GM18499 (cell line): ENCODE measurements around the gene MET.

Source experiments
- ATAC-seq: cut with Tn5 transposase; IDR thresholded peaks from one replicate; pipeline ENCODE4 v1.9.1; 2021; ENCODE audit warnings: moderate number of reproducible peaks; ENCODE audit not compliant: insufficient read depth, unreplicated experiment

The MET gene

DNA sequence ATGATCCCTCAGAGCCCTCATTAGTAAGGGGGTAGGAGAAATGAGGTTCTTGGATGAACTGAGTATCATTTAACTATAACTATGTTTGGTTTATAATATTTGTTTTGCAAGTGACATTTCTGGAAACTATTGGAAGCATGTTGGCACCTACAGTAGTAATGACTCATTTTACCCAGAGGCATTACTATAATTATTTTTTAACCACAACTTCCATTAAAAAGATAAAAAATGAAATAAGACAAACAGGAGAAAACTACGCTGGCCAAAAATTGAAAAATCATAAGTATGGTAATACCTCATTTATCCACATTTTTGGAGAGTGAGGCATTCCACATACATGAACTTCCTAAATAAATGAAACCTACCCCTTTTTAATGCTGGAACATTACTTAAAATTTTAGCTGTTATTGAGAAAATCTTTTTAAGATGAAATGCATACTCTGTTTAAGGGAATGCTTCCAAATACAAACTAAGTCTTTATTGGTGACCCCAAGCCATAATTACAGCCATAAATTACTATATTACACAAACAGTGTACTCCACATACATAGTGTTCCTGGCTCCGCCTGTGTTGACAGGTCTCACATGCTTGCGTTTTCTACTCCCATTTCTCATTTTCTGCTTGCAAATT is 105.8 kb downstream of the MET start:
- ATAC-seq = no peak

GRCh38 chr7:116779216-116779615 is 107.2 kb downstream of the MET start:
- no peak for ATAC-seq

GRCh38 chr7:116779931-116780330 is 107.9 kb downstream of the MET start:
- no peak for ATAC-seq

DNA sequence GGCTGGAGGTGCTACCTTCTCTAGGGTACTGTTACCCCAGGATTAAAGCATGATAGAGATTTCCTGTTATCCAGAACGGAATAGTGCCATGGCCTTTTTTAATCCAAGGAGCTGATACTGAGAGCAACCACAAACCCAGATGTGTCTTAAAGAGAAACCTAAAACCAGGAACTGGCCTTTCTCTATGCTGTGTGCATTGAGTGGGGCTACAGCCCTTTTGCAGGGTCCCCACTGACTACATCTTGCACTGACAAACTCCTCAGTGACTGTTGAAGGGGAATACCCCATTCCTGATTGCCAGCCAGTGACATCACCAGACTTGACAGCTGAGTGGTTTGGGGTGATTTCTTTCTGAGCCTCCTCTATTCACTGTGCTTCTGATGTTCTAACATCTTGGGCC is 108.5 kb downstream of the MET start:
- ATAC-seq = no peak

DNA sequence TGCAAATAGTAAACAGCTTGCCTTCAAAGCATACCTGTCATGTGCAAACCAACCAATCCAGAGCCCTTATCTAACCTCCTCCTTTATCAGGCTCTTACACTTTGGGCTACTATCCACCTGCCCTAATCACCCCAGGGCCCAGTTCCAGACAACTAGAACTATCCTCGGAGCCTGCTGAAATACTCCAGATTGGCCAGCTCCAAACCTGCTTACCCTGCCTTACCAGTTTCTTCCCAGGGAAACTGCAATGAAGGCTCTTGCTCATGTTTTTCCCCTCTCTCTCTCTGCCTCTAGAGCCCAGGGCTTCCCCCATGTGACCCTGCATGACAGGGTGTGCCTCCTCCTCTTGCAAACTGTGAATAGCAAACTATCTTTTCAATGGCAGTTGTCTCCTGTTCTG is 109.0 kb downstream of the MET start:
- ATAC-seq = no peak

DNA sequence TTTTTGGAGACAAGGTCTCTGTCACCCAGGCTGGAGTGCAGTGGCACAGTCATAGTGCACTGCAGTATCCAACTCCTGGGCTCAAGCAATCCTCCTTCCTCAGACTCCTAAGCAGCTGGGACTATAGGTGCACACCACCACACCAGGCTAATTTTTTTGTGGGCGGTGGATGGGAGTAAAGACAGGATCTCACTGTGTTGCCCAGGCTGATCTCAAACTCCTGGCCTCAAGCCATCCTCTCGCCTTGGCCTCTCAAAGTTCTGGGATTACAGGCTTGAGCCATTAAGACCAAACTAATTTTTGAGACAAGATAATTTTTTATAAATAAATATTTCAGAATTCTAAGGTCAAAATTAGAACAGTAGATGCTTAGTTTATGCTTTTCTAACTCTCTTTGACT is 109.6 kb downstream of the MET start:
- no peak for ATAC-seq

- ATAC-seq = no peak
Measured at GRCh38 chr7:116782177-116782711, 110.2 kb downstream of the MET start.

DNA sequence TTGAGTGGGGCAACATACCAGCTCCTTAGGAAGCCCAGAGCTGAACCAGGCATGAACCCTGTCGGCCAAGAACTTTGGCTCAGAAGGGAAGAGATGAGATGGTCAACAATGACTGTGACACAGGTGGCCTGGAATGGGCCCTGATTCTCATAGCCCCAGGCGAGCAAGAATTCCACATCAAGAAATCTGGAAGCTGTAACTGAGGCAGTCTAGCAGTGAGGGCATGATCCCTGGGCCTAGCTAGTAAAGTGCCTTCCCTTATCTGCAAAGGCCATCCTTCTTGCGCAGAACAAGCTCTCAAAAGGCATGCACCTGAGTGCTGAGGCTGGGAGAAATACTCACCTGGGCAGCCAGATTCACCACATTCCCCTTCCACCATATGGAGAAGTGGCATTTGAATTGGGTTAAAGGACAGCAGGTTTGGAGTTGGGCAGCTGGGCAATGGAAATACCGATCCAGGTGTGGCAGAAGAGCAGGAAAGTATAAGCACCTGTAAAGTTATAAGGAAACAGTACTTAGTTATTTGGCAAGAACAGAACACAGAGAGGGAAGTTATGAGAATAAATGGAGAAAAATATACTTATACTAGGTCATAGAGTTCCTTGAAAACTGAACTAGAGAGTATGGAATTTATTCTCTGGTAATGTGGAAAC is 111.8 kb downstream of the MET start:
- ATAC-seq = no peak

DNA sequence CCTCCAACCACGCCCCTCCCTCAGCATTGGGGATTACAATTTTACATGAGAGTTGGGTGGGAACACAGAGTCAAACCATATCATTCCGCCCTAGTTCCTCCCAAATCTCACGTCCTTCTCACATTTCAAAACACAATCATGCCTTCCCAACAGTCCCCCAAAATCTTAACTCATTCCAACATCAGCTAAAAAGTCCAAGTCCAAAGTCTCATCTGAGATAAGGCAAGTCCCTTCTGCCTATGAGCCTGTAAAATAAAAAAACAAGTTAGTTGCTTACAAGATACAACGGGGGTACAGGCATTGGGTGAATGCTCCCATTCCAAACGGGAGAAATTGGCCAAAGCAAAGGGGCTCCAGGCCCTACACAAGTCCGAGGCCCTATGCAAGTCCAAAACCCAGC is 112.7 kb downstream of the MET start:
- no peak for ATAC-seq

DNA sequence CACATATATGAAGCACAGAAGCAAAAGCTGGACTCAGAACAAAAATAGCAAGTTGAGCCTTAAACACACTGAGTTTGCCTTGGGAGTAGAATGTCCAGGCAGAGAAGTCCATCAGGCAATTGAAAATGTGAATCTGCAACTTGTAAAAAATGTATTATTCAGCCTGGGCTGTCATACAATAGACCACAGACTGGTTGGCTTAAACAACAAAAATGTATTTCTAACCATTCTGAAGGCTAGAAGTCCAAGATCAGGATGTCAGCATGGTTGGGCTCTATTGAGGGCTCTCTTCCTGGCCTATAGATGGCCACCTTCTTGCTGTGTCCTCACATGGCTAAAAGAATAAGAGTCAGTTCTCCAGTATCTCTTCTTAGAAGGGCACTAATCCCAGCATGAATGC is 113.8 kb downstream of the MET start:
- no peak for ATAC-seq

GRCh38 chr7:116786791-116787443 is 114.9 kb downstream of the MET start:
- peak; percentile 99 for ATAC-seq

DNA sequence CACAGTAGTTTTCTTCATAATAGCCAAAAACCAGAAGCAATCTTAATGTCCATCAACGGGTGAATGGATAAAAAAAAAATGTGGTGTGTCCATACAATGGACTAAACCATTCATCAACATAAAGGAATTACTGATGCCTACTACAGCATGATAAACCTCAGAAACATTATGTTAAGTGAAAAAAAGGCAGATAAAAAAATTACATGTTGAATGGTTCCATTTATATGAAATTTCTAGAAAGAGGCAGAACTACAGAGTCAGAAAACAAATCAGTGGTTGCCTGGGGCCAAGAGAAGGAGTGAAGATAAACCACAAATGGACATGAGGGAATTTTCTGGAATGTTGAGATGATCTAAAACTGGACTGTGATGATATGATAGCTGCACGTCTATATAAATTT is 115.9 kb downstream of the MET start:
- ATAC-seq = no peak

GRCh38 chr7:116788572-116789197 is 116.7 kb downstream of the MET start:
- ATAC-seq = no peak

GRCh38 chr7:116790025-116790424 is 118.0 kb downstream of the MET start:
- ATAC-seq = no peak

DNA sequence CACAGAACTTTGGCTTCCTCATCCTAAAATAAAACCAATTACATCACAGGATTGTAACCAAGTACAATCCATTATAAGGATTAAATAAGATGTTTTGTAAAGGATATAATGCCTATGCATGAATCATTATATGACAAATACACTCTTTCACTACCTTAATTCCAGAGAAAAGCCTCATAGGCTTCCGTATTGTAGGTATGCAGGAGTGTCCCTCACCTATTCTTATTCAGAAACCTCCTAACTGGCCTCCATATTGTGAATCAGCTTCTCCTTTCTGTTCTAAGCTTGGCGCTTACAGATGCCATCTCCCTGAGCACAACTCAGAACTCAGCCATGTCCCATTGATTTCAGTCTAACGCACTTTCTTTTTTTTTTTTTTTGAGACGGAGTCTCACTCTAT is 120.8 kb downstream of the MET start:
- ATAC-seq = no peak

DNA sequence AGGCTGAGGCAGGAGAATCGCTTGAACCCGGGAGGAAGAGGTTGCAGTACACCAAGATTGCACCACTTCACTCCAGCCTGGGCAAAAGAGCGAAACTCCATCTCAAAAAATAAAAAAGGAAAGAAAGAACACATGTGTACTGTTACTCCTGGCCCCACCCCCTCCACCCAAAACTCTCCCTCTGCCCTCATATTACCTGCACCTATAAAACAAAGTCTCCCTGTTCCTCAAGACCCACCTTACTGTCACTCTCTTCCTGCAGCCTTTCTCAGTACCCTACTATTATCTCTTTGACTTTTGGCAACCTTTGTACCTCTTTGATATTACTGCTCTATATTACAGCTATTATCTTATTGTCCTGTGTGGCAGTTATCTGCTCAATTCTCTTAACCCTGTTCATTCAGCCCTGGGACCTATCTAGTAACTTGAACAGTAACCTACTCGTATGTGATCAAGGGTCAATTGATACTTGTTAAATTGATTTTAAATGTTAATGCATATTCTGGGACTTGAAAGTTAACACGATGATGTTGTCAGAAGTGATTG is 121.9 kb downstream of the MET start:
- no peak for ATAC-seq

DNA sequence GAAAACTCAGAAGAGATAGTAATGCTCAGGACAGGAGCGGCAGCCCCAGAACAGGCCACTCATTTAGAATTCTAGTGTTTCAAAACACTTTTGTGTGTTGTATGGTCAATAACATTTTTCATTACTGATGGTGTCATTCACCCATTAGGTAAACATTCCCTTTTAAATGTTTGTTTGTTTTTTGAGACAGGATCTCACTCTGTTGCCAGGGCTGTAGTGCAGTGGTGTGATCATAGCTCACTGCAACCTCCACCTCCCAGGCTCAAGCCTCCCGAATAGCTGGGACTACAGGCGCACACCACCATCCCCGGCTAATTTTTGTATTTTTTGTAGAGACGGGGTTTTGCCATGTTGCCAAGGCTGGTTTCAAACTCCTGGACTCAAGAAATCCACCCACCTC is 124.5 kb downstream of the MET start:
- no peak for ATAC-seq

- no peak for ATAC-seq
Measured at GRCh38 chr7:116797612-116798011, 125.6 kb downstream of the MET start.

GRCh38 chr7:116798232-116798631 is 126.2 kb downstream of the MET start:
- ATAC-seq = no peak

GRCh38 chr7:116799916-116800315 is 127.9 kb downstream of the MET start:
- ATAC-seq = no peak

- no peak for ATAC-seq
Measured at GRCh38 chr7:116800594-116800993, 128.6 kb downstream of the MET start.
